ENCODE measurements around the gene DNAJC25.

The DNAJC25 gene

DNA sequence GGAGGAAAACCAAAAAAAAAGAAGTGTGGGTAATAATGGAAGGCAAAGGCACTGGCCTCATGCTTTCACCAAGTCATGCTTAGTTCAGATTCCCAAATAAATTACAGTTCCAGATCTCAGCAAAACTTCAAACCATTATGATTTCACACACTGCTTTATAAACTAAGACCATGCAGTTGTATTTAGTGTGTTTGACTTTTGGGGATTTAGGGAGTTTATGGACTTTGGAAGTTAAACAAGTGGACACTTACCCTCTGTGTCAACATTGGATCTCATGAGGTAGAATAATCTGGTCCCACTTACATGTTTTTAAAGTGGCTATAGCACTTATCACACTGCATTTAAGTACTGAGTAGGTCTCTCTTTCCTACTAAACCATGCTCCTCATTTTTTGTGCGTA is 3.7 kb downstream of the DNAJC25 start:
- Histone ChIP-seq H2AFZ (ENCODE audit: low read length) (no peak overlapping the region), H3K27ac (ENCODE audit: low read length) (no peak overlapping the region), H3K36me3 (replicated peaks; ENCODE audit: insufficient read depth, low read length) (no peaks in the 10 kb centered on the region), H4K20me1 (ENCODE audit: insufficient read depth, low read length) (peaks cover 16% of the 10 kb centered on the region; the same call in 1 of the 2 replicates), H3K9me2 (replicated peaks; ENCODE audit: insufficient read depth, low read length) (no peaks in the 10 kb centered on the region), H3K4me1 (ENCODE audit: low read length) (peaks cover 5% of the 10 kb centered on the region; the same call in 1 of the 2 replicates), H3K9me3 (replicated peaks; ENCODE audit: insufficient read depth, low read length) (no peaks in the 10 kb centered on the region), H3K4me2 (ENCODE audit: low read depth, low read length) (no peak overlapping the region), H3K4me3 (ENCODE audit: low read length) (no peak overlapping the region), H3F3A (ENCODE audit: insufficient read depth, low read length) (0 out of 2 replicates have a peak, but pooled peaks cover 5% of the 10 kb centered on the region), H3K9ac (ENCODE audit: low read length) (no peak overlapping the region), H3K79me2 (ENCODE audit: low read length) (peaks cover 84% of the 10 kb centered on the region), H3K27me3 (replicated peaks; ENCODE audit: insufficient read depth, low read length) (no peaks in the 10 kb centered on the region)
- DNase-seq: no peak
- TF ChIP-seq EZH2phosphoT487 (IDR thresholded peaks at IDR 0.05; ENCODE audit: low read length) (no peak), EZH2 (optimal IDR thresholded peaks at IDR 0.05; ENCODE audit: low read depth, low read length) (no peak)
- TF ChIP-seq, protein P1, sequence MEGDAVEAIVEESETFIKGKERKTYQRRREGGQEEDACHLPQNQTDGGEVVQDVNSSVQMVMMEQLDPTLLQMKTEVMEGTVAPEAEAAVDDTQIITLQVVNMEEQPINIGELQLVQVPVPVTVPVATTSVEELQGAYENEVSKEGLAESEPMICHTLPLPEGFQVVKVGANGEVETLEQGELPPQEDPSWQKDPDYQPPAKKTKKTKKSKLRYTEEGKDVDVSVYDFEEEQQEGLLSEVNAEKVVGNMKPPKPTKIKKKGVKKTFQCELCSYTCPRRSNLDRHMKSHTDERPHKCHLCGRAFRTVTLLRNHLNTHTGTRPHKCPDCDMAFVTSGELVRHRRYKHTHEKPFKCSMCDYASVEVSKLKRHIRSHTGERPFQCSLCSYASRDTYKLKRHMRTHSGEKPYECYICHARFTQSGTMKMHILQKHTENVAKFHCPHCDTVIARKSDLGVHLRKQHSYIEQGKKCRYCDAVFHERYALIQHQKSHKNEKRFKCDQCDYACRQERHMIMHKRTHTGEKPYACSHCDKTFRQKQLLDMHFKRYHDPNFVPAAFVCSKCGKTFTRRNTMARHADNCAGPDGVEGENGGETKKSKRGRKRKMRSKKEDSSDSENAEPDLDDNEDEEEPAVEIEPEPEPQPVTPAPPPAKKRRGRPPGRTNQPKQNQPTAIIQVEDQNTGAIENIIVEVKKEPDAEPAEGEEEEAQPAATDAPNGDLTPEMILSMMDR (IDR thresholded peaks at IDR 0.05; ENCODE audit: low read length): no peak

DNA sequence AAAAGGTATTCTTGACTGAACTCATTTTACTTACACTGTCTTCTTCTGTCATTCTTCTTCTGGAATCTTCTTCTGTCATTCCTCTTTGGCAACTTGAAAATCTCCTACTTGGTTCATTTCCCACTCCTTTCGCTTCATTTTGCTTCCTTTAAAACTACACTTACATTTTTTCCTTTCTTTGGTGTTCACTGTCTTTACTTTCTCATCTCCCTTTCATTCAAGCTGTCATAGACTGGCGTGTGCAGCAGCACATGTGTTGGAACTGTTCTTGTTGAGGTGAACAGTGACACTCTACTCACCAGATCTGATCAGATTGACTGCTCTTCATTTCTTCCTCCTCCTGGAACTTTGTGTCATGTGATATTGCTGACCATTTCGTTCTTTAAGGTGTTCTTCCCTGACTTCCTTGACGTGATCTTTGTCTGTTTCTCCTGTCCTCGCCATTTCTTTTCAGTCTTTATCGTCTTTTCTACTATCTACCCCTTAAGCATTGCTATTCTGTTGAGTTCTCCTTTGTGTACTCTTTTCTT is 6.4 kb downstream of the DNAJC25 start:
- Histone ChIP-seq H3K4me3 (ENCODE audit: low read length) (no peak overlapping the region), H3K79me2 (ENCODE audit: low read length) (peaks cover 72% of the 10 kb centered on the region), H3K36me3 (replicated peaks; ENCODE audit: insufficient read depth, low read length) (no peaks in the 10 kb centered on the region), H3K9ac (ENCODE audit: low read length) (no peak overlapping the region), H3K9me2 (replicated peaks; ENCODE audit: insufficient read depth, low read length) (no peaks in the 10 kb centered on the region), H3F3A (ENCODE audit: insufficient read depth, low read length) (no peaks in the 10 kb centered on the region), H2AFZ (ENCODE audit: low read length) (no peak overlapping the region), H4K20me1 (ENCODE audit: insufficient read depth, low read length) (peaks cover 16% of the 10 kb centered on the region; the same call in 1 of the 2 replicates), H3K4me1 (ENCODE audit: low read length) (peaks cover 3% of the 10 kb centered on the region; the same call in 1 of the 2 replicates), H3K4me2 (ENCODE audit: low read depth, low read length) (no peak overlapping the region), H3K9me3 (replicated peaks; ENCODE audit: insufficient read depth, low read length) (no peaks in the 10 kb centered on the region), H3K27ac (ENCODE audit: low read length) (no peak overlapping the region), H3K27me3 (replicated peaks; ENCODE audit: insufficient read depth, low read length) (no peaks in the 10 kb centered on the region)
- TF ChIP-seq, protein P1 (IDR thresholded peaks at IDR 0.05; ENCODE audit: low read length): no peak
- TF ChIP-seq EZH2 (optimal IDR thresholded peaks at IDR 0.05; ENCODE audit: low read depth, low read length): no peak
- no peak for TF ChIP-seq EZH2phosphoT487 (IDR thresholded peaks at IDR 0.05; ENCODE audit: low read length)
- DNase-seq: no peak

DNA sequence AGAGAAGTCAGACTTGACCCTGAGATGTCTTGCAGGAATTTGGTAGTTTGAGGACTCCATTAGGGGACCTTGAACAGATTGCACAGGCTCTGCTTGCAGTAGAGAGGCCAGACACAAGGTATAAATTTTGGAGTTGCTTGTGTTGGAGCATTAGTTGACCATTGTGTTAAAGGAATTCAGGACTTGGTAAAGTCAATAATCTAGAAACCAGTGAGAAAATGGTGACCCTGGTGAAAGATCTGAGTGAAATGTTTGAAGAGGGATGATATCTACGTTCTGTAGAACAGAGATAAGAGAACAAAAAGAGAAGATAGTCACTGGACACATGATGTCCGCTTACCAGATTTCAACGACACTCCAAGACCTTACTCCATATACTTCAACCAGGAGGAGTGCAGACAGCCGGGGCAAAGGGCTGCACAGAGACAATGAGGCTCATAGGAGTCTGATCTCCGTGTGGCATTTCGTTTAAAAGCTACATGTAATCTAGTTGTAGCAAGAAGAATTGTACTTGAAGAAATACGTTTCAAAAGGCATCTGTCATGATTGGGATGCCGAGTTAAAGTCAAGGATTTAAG is 13.2 kb downstream of the DNAJC25 start:
- DNase-seq: no peak
- no peaks in the 10 kb centered on the region for H3K9me3 ChIP-seq (replicated peaks; ENCODE audit: insufficient read depth, low read length)
- no peaks in the 10 kb centered on the region for H4K20me1 ChIP-seq (ENCODE audit: insufficient read depth, low read length)
- H2AFZ ChIP-seq (ENCODE audit: low read length): no peak overlapping the region
- no peaks in the 10 kb centered on the region for H3F3A ChIP-seq (ENCODE audit: insufficient read depth, low read length)
- no peaks in the 10 kb centered on the region for H3K4me1 ChIP-seq (ENCODE audit: low read length)
- H3K4me2 ChIP-seq (ENCODE audit: low read depth, low read length): no peak overlapping the region
- H3K9ac ChIP-seq (ENCODE audit: low read length): no peak overlapping the region
- peaks cover 24% of the 10 kb centered on the region for H3K79me2 ChIP-seq (ENCODE audit: low read length)
- no peaks in the 10 kb centered on the region for H3K9me2 ChIP-seq (replicated peaks; ENCODE audit: insufficient read depth, low read length)
- no peak overlapping the region for H3K4me3 ChIP-seq (ENCODE audit: low read length)
- H3K27me3 ChIP-seq (replicated peaks; ENCODE audit: insufficient read depth, low read length): no peaks in the 10 kb centered on the region
- TF ChIP-seq EZH2 (optimal IDR thresholded peaks at IDR 0.05; ENCODE audit: low read depth, low read length): no peak
- H3K36me3 ChIP-seq (replicated peaks; ENCODE audit: insufficient read depth, low read length): no peaks in the 10 kb centered on the region
- H3K27ac ChIP-seq (ENCODE audit: low read length): no peak overlapping the region

DNA sequence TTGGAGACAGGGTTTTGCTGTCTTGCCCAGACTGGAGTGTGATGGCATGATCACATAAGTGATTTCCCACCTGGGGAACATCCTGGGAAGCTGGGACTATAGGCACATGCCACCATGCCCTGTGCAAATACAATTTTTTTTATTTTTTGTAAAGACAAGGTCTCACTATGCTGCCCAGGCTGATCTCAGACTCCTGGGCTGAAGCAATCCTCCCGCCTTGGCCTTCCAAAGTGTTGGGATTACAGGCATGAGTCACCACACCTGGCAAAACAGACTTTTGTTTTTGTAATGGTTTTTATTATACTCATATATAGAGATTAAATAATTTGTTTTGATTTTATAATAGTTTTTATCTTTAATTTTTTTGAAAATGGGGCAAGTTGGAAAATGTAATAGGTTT is 14.7 kb downstream of the DNAJC25 start:
- Histone ChIP-seq H3K9me2 (replicated peaks; ENCODE audit: insufficient read depth, low read length) (no peaks in the 10 kb centered on the region), H4K20me1 (ENCODE audit: insufficient read depth, low read length) (no peaks in the 10 kb centered on the region), H3K4me1 (ENCODE audit: low read length) (no peaks in the 10 kb centered on the region), H3F3A (ENCODE audit: insufficient read depth, low read length) (no peaks in the 10 kb centered on the region), H3K27ac (ENCODE audit: low read length) (no peak overlapping the region), H2AFZ (ENCODE audit: low read length) (no peak overlapping the region), H3K36me3 (replicated peaks; ENCODE audit: insufficient read depth, low read length) (peaks cover 5% of the 10 kb centered on the region; the same call in 1 of the 2 replicates), H3K4me3 (ENCODE audit: low read length) (no peak overlapping the region), H3K4me2 (ENCODE audit: low read depth, low read length) (no peak overlapping the region), H3K27me3 (replicated peaks; ENCODE audit: insufficient read depth, low read length) (no peaks in the 10 kb centered on the region), H3K9ac (ENCODE audit: low read length) (no peak overlapping the region), H3K9me3 (replicated peaks; ENCODE audit: insufficient read depth, low read length) (no peaks in the 10 kb centered on the region), H3K79me2 (ENCODE audit: low read length) (peaks cover 19% of the 10 kb centered on the region)
- no peak for DNase-seq
- TF ChIP-seq EZH2 (optimal IDR thresholded peaks at IDR 0.05; ENCODE audit: low read depth, low read length): no peak
- no peak for TF ChIP-seq EZH2phosphoT487 (IDR thresholded peaks at IDR 0.05; ENCODE audit: low read length)
- TF ChIP-seq, protein P1 (IDR thresholded peaks at IDR 0.05; ENCODE audit: low read length): no peak
